ENCODE measurements around the gene ULK2. TPM values are rescaled to one million over a fixed set of nuclear protein-coding genes. Genes with fewer than 3 reads are reported as not detected.

ULK2 gene
- total RNA-seq, 4 donors from 2014 or later: 31.6 to 54.8 (median 45.9) TPM

GRCh38 chr17:19730843-19731242, 136.9 kb downstream of the ULK2 start:
- H3K27ac ChIP-seq: peak overlapping the region in 2 of 4 donors; percentile 41 to 56
- DNase-seq (ENCODE audit: low spot score in 2 of 2): no peak
- WGBS, 2 donors: 75 to 85% methylated on average over 4 of the region's 4 CpGs
- TF ChIP-seq POLR2A (IDR thresholded peaks at IDR 0.05) (no peak), EP300 (IDR thresholded peaks at IDR 0.05) (no peak), CTCF (IDR thresholded peaks at IDR 0.05) (no peak)
- no peaks in the 10 kb centered on the region for H3K9me3 ChIP-seq
- H3K36me3 ChIP-seq: no peaks in the 10 kb centered on the region
- no peak overlapping the region for H3K4me3 ChIP-seq
- H3K4me1 ChIP-seq: peaks cover 5 to 54% (median 28%) of the 10 kb centered on the region in 4 donors
- no peaks in the 10 kb centered on the region for H3K27me3 ChIP-seq

GRCh38 chr17:19729900-19730299, 137.8 kb downstream of the ULK2 start:
- H3K27ac ChIP-seq: peak overlapping the region in 3 of 4 donors; percentile 7 to 98 (median 96)
- WGBS, 2 donors: 90% methylated on average over 6 of the region's 6 CpGs

GRCh38 chr17:19728084-19728495, 139.6 kb downstream of the ULK2 start:
- 5% methylated on average over 7 of the region's 7 CpGs for whole genome bisulfite sequencing, 2 donors
- no peaks in the 10 kb centered on the region for H3K27me3 ChIP-seq
- TF ChIP-seq POLR2A (IDR thresholded peaks at IDR 0.05): no peak
- peak; percentile 13 to 84 for TF ChIP-seq EP300 (IDR thresholded peaks at IDR 0.05)
- no peak for TF ChIP-seq CTCF (IDR thresholded peaks at IDR 0.05)
- H3K4me1 ChIP-seq: peaks cover 5 to 67% (median 41%) of the 10 kb centered on the region in 4 donors
- no peaks in the 10 kb centered on the region for H3K36me3 ChIP-seq
- H3K9me3 ChIP-seq: no peaks in the 10 kb centered on the region
- no peak overlapping the region for H3K4me3 ChIP-seq
- peak; percentile 80 to 89 for DNase-seq (ENCODE audit: low spot score in 2 of 2)
- peak overlapping the region; percentile 78 to 98 (median 90) for H3K27ac ChIP-seq

More at GRCh38 chr17:19729900-19730299, 137.8 kb downstream of the ULK2 start:
- Histone ChIP-seq H3K4me3 (no peak overlapping the region), H3K9me3 (no peaks in the 10 kb centered on the region), H3K36me3 (no peaks in the 10 kb centered on the region), H3K4me1 (peaks cover 5 to 55% (median 30%) of the 10 kb centered on the region in 4 donors), H3K27me3 (no peaks in the 10 kb centered on the region)
- DNase-seq (ENCODE audit: low spot score in 2 of 2): no peak
- no peak for TF ChIP-seq POLR2A (IDR thresholded peaks at IDR 0.05)
- no peak for TF ChIP-seq CTCF (IDR thresholded peaks at IDR 0.05)
- TF ChIP-seq EP300 (IDR thresholded peaks at IDR 0.05): no peak

GRCh38 chr17:19727501-19728078, 140.1 kb downstream of the ULK2 start:
- peak; percentile 65 to 93 for DNase-seq (ENCODE audit: low spot score in 2 of 2)
- 19 to 32% methylated on average over 4 of the region's 4 CpGs for WGBS, 2 donors
- TF ChIP-seq CTCF (IDR thresholded peaks at IDR 0.05) (no peak), EP300 (IDR thresholded peaks at IDR 0.05) (peak; percentile 73 to 97), POLR2A (IDR thresholded peaks at IDR 0.05) (peak in 1 of 2 donors; percentile 18)
- H3K27ac ChIP-seq: peak overlapping the region; percentile 78 to 98 (median 90)
- peaks cover 5 to 67% (median 41%) of the 10 kb centered on the region in 4 donors for H3K4me1 ChIP-seq
- no peaks in the 10 kb centered on the region for H3K36me3 ChIP-seq
- no peaks in the 10 kb centered on the region for H3K27me3 ChIP-seq
- no peak overlapping the region for H3K4me3 ChIP-seq
- no peaks in the 10 kb centered on the region for H3K9me3 ChIP-seq

- 48 to 57% methylated on average over 7 of the region's 7 CpGs for WGBS, 2 donors
- Histone ChIP-seq H3K36me3 (no peaks in the 10 kb centered on the region), H3K4me3 (no peak overlapping the region), H3K27ac (peak overlapping the region; percentile 78 to 98 (median 90)), H3K9me3 (no peaks in the 10 kb centered on the region), H3K27me3 (no peaks in the 10 kb centered on the region), H3K4me1 (peaks cover 5 to 67% (median 41%) of the 10 kb centered on the region in 4 donors)
- DNase-seq (ENCODE audit: low spot score in 2 of 2): no peak
- TF ChIP-seq POLR2A (IDR thresholded peaks at IDR 0.05) (no peak), EP300 (IDR thresholded peaks at IDR 0.05) (no peak), CTCF (IDR thresholded peaks at IDR 0.05) (no peak)
Measured at GRCh38 chr17:19726631-19727376, 140.9 kb downstream of the ULK2 start.
